ENCODE measurements around the gene ANO2.

ANO2 gene

DNA sequence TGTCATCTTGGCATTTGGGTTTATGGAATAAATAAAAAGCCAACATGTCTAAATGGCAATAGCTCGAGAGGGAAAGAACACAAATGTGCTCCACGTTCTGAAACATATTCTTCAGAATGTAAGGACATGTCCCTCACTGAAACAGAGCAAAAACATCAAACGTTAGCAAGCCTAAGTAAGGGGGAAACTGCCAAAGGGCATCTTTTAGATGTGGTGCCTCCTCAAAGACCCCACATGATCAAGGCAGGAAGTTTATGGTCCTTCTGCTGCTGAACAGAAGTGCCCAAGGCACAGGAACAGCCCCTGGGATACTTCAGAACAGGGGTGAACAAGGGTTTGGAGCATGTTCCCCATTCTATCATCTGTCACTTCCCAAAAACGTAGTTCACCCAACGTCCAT is 227.0 kb downstream of the ANO2 start:
- DNase-seq, result no peak
- Mint-ChIP-seq H3K4me1 (peaks cover 27% of the 10 kb centered on the region), H3K27me3 (ENCODE audit: low read depth, poor library complexity) (peaks cover 16% of the 10 kb centered on the region), H3K9me3 (no peaks in the 10 kb centered on the region), H3K4me3 (no peak overlapping the region), H3K27ac (no peak overlapping the region), H3K36me3 (ENCODE audit: low read depth) (no peaks in the 10 kb centered on the region)
- TF ChIP-seq CTCF (IDR thresholded peaks at IDR 0.05), result no peak

GRCh38 chr12:5716976-5717375 is 228.1 kb downstream of the ANO2 start:
- Mint-ChIP-seq H3K27ac (no peak overlapping the region), H3K4me3 (no peak overlapping the region), H3K27me3 (ENCODE audit: low read depth, poor library complexity) (peaks cover 20% of the 10 kb centered on the region), H3K4me1 (peaks cover 20% of the 10 kb centered on the region), H3K9me3 (no peaks in the 10 kb centered on the region), H3K36me3 (ENCODE audit: low read depth) (no peaks in the 10 kb centered on the region)
- DNase-seq, result no peak
- no peak for TF ChIP-seq CTCF (IDR thresholded peaks at IDR 0.05)

DNA sequence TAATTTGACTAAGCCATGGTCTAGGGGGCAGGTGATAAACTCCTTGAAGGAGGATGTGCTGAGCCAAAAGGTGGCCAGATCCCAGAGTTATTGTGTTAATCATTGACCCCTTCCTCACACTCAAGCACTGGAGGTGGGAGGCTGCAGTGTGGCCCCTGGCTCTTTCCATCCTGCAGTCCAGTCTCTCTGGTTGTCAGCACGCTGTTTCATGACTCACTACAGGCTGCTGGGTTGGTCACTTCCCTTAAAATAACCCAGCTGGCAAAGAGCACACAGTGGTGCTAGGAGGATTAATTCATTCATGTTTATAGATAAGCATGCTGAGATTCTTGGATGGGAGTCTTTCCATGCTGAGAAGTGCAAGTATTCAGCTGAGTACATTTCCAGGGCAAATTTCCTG is 228.9 kb downstream of the ANO2 start:
- no peak for TF ChIP-seq CTCF (IDR thresholded peaks at IDR 0.05)
- H3K27ac Mint-ChIP-seq, result no peak overlapping the region
- H3K27me3 Mint-ChIP-seq (ENCODE audit: low read depth, poor library complexity), result peaks cover 25% of the 10 kb centered on the region
- H3K36me3 Mint-ChIP-seq (ENCODE audit: low read depth), result no peaks in the 10 kb centered on the region
- DNase-seq, result no peak
- H3K9me3 Mint-ChIP-seq, result no peaks in the 10 kb centered on the region
- H3K4me3 Mint-ChIP-seq, result no peak overlapping the region
- peaks cover 18% of the 10 kb centered on the region for H3K4me1 Mint-ChIP-seq

GRCh38 chr12:5715021-5715420 is 230.0 kb downstream of the ANO2 start:
- H3K4me3 Mint-ChIP-seq, result no peak overlapping the region
- H3K27ac Mint-ChIP-seq, result no peak overlapping the region
- no peak for TF ChIP-seq CTCF (IDR thresholded peaks at IDR 0.05)
- DNase-seq, result no peak
- H3K27me3 Mint-ChIP-seq (ENCODE audit: low read depth, poor library complexity), result peaks cover 22% of the 10 kb centered on the region
- peaks cover 6% of the 10 kb centered on the region for H3K4me1 Mint-ChIP-seq
- no peaks in the 10 kb centered on the region for H3K36me3 Mint-ChIP-seq (ENCODE audit: low read depth)
- no peaks in the 10 kb centered on the region for H3K9me3 Mint-ChIP-seq

DNA sequence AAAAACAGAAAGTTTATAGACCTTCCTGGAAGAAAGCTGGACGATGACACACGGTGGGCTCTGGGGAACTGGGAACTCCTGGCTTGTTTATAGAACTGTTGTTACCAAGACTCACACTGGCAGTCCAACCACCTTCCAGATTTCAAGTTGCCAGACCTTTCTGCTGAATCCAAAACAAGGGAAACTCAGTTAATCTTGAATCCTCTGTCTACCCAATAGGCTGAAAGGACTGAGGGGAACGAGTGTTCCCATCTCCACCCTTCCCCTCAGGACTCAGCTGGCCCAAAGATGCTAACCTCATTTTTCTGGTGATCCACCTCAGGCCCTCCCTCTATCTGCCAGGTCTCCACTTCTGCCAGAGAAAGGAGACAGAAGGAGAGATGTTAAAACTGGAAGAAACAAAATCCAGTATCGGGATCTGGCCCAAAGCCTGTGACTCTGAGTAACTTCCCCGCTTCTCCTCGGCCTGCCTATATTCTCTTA is 231.4 kb downstream of the ANO2 start:
- Mint-ChIP-seq H3K4me3 (no peak overlapping the region), H3K27ac (no peak overlapping the region), H3K36me3 (ENCODE audit: low read depth) (no peaks in the 10 kb centered on the region)

More for the DNA sequence above, 231.4 kb downstream of the ANO2 start:
- H3K9me3 Mint-ChIP-seq, result no peaks in the 10 kb centered on the region
- H3K27me3 Mint-ChIP-seq (ENCODE audit: low read depth, poor library complexity), result peaks cover 17% of the 10 kb centered on the region
- TF ChIP-seq CTCF (IDR thresholded peaks at IDR 0.05), result no peak
- no peaks in the 10 kb centered on the region for H3K4me1 Mint-ChIP-seq
- no peak for DNase-seq
